K562 (cell line): ENCODE data around the gene ICA1L. TPM values are rescaled to one million over a fixed set of nuclear protein-coding genes. Genes with fewer than 3 reads are reported as not detected.

Experiments
- CREM ChIP-seq: IDR thresholded peaks from 2 replicates; pipeline ENCODE4 v1.6.1; 2014; ENCODE audit warnings: antibody characterized with exemption, low read depth
- HSF4 ChIP-seq: fragments of 250-450 bp; sonication (Bioruptor Pico); IDR thresholded peaks from 2 replicates; pipeline ENCODE4 v2.1.2; 2022; ENCODE audit warnings: mild to moderate bottlenecking, moderate library complexity, borderline replicate concordance
- MTA3 ChIP-seq: fragments of 450-650 bp; formaldehyde crosslinking; IDR thresholded peaks from 2 replicates; pipeline ENCODE4 v1.6.1; 2017; ENCODE audit warnings: mild to moderate bottlenecking, borderline replicate concordance
- polyA plus RNA-seq, 8 experiments: library from polyadenylated mRNA; depleted of rRNA in 4 of 8; stranded (reverse) in 5 of 8; unstranded in 3 of 8; fragments of >200 nt; fragmentation: Nextera tagmentation in 2 of 8; fragmentation: Illumina TruSeq in 1 of 8; extraction: Ambion mirVana in 2 of 8; extraction: Trizol in 1 of 8; gene quantifications; 2 replicates each; pipeline versions ENCODE4 v1.2.1 to v1.2.3, GENCODE V29; 2011 to 2014; ENCODE audit warnings: inconsistent platforms in 1 of 8, missing spikeins in 1 of 8
- total RNA-seq, 7 experiments: library from RNA; depleted of rRNA in 6 of 7; stranded (reverse); fragments of >200 nt in 6 of 7; fragmentation: Illumina TruSeq in 2 of 7; extraction: Trizol in 2 of 7; gene quantifications; 2 replicates each; pipeline versions ENCODE4 v1.2.1 to v1.2.3, GENCODE V29; 2011 to 2021; ENCODE audit warnings: low replicate concordance in 1 of 7
- TF ChIP-seq, protein P1 (sequence below), 2 experiments: fragments of 450-650 bp; formaldehyde crosslinking in 1 of 2; IDR thresholded peaks; 2 replicates each; pipeline versions ENCODE4 v1.4.0 to v1.6.1; 2014 to 2020; ENCODE audit warnings: mild to moderate bottlenecking in 2 of 2, borderline replicate concordance in 1 of 2, low read depth in 1 of 2

The ICA1L gene
- total and polyA plus RNA-seq, 9 of the 15 experiments (the other 6 are each of a cell fraction or from before 2014, with no cell fraction given), result 0.57 to 1.7 (median 1.1) TPM

DNA sequence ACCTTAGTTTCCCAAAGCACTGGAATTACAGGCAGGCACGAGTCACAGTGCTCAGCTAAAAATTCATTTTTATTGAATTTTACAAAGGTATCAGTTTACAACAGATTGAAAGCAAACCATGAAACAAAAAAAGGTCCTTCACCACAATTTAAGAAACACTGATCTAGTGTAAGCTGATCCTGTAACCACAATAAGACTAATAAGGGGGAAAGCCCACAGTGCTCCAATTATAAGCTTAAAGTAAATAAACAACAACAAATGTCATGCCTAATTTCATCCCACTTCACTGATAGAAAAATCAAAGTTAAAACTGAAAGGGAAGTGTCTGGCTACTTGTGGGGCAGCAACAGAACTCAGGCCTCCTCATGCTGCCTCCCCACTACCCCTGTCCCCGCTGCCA, 49.2 kb downstream of the ICA1L start (continued):
- TF ChIP-seq, protein P1, sequence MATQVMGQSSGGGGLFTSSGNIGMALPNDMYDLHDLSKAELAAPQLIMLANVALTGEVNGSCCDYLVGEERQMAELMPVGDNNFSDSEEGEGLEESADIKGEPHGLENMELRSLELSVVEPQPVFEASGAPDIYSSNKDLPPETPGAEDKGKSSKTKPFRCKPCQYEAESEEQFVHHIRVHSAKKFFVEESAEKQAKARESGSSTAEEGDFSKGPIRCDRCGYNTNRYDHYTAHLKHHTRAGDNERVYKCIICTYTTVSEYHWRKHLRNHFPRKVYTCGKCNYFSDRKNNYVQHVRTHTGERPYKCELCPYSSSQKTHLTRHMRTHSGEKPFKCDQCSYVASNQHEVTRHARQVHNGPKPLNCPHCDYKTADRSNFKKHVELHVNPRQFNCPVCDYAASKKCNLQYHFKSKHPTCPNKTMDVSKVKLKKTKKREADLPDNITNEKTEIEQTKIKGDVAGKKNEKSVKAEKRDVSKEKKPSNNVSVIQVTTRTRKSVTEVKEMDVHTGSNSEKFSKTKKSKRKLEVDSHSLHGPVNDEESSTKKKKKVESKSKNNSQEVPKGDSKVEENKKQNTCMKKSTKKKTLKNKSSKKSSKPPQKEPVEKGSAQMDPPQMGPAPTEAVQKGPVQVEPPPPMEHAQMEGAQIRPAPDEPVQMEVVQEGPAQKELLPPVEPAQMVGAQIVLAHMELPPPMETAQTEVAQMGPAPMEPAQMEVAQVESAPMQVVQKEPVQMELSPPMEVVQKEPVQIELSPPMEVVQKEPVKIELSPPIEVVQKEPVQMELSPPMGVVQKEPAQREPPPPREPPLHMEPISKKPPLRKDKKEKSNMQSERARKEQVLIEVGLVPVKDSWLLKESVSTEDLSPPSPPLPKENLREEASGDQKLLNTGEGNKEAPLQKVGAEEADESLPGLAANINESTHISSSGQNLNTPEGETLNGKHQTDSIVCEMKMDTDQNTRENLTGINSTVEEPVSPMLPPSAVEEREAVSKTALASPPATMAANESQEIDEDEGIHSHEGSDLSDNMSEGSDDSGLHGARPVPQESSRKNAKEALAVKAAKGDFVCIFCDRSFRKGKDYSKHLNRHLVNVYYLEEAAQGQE (IDR thresholded peaks at IDR 0.05; ENCODE audit: borderline replicate concordance), result no peak
- TF ChIP-seq, protein P1 (CRISPR knock-in tag; IDR thresholded peaks at IDR 0.05; ENCODE audit: low read depth), result no peak
- TF ChIP-seq HSF4 (CRISPR knock-in tag) (no peak), MTA3 (no peak), CREM (no peak)
